Fibroblast of upper back skin (primary cell): Measurements from ENCODE around the gene CHN2.
"Not testable (repeated sequence)": the region's sequence is repeated elsewhere in the genome, so short reads cannot be mapped to it uniquely, and the experiment has no call there.

Source experiments
- DNase-seq: peaks from one replicate; pipeline ENCODE4 v3.0.0-alpha.2; 2013

CHN2 gene

GRCh38 chr7:29516491-29516890 lies 321.9 kb downstream of the CHN2 start:
- DNase-seq = no peak

GRCh38 chr7:29518616-29519015 lies 324.0 kb downstream of the CHN2 start:
- DNase-seq = peak; percentile 15

- no peak for DNase-seq
These were observed 329.2 kb downstream of the CHN2 start for GRCh38 chr7:29523728-29524127.

- no peak for DNase-seq
These were observed 333.0 kb downstream of the CHN2 start for GRCh38 chr7:29527505-29528108.

- not testable (repeated sequence) for DNase-seq
These were observed 334.0 kb downstream of the CHN2 start for GRCh38 chr7:29528526-29528925.
